ENCODE results near the gene KCP.

DNA sequence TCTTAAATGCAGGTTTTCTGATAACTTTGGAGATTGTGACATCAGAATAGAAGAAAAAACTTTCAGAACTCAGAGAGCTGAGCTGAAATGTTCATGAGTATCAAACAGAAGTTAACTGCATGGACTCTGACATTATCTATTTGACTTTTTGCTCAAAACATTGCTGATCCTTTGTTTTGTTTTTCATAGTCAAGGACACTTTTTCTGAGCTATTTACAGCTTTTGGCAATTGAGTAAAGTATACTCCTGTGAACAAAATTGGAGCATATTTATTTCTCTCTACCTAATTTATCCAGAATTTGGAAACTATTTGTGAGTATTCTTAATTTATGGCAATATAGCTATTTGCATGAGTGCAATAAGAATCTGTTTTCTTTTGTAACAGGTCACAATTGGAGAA, 11.1 kb downstream of the KCP start:
- TF ChIP-seq RCOR1 (IDR thresholded peaks at IDR 0.05; ENCODE audit: low read length) (no peak), CTCF (IDR thresholded peaks at IDR 0.05) (no peak), EP300 (IDR thresholded peaks at IDR 0.05; ENCODE audit: borderline replicate concordance in 1 of 2, low read depth in 1 of 2, low read length in 1 of 2) (no peak), TCF12 (IDR thresholded peaks at IDR 0.05) (no peak), MXI1 (IDR thresholded peaks at IDR 0.05; ENCODE audit: low read depth, low read length) (no peak), SMC3 (IDR thresholded peaks at IDR 0.05; ENCODE audit: low read depth, low read length) (no peak), FOSL2 (IDR thresholded peaks at IDR 0.05; ENCODE audit: borderline replicate concordance, low read depth) (no peak)
- TF ChIP-seq, protein P1, sequence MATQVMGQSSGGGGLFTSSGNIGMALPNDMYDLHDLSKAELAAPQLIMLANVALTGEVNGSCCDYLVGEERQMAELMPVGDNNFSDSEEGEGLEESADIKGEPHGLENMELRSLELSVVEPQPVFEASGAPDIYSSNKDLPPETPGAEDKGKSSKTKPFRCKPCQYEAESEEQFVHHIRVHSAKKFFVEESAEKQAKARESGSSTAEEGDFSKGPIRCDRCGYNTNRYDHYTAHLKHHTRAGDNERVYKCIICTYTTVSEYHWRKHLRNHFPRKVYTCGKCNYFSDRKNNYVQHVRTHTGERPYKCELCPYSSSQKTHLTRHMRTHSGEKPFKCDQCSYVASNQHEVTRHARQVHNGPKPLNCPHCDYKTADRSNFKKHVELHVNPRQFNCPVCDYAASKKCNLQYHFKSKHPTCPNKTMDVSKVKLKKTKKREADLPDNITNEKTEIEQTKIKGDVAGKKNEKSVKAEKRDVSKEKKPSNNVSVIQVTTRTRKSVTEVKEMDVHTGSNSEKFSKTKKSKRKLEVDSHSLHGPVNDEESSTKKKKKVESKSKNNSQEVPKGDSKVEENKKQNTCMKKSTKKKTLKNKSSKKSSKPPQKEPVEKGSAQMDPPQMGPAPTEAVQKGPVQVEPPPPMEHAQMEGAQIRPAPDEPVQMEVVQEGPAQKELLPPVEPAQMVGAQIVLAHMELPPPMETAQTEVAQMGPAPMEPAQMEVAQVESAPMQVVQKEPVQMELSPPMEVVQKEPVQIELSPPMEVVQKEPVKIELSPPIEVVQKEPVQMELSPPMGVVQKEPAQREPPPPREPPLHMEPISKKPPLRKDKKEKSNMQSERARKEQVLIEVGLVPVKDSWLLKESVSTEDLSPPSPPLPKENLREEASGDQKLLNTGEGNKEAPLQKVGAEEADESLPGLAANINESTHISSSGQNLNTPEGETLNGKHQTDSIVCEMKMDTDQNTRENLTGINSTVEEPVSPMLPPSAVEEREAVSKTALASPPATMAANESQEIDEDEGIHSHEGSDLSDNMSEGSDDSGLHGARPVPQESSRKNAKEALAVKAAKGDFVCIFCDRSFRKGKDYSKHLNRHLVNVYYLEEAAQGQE (IDR thresholded peaks at IDR 0.05; ENCODE audit: low read depth, low read length) = no peak
- TF ChIP-seq, protein P2, sequence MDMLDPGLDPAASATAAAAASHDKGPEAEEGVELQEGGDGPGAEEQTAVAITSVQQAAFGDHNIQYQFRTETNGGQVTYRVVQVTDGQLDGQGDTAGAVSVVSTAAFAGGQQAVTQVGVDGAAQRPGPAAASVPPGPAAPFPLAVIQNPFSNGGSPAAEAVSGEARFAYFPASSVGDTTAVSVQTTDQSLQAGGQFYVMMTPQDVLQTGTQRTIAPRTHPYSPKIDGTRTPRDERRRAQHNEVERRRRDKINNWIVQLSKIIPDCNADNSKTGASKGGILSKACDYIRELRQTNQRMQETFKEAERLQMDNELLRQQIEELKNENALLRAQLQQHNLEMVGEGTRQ (IDR thresholded peaks at IDR 0.05; ENCODE audit: borderline replicate concordance, low read depth, low read length) = no peak

Data from SK-N-SH (cell line).